Esophagus muscularis mucosa (tissue), 4 donors: ENCODE results near the gene NR2F6.

Experiments used
- CTCF ChIP-seq, 3 experiments: fragments of 200-600 bp in 2 of 3; fragments of 450-650 bp in 1 of 3; sonication (generic) in 2 of 3; IDR thresholded peaks; one replicate each; pipeline ENCODE4 v1.5.1; 2017 to 2019; ENCODE audit warnings: antibody characterized with exemption in 3 of 3, mild to moderate bottlenecking in 2 of 3, moderate library complexity in 1 of 3
- EP300 ChIP-seq: sonication (generic); formaldehyde crosslinking; IDR thresholded peaks from one replicate; pipeline ENCODE4 v1.6.1; 2017; ENCODE audit warnings: antibody characterized with exemption
- POLR2A ChIP-seq: fragments of 450-650 bp; IDR thresholded peaks from one replicate; pipeline ENCODE4 v1.6.1; 2017; ENCODE audit warnings: antibody characterized with exemption, moderate library complexity, mild to moderate bottlenecking, low read depth
- POLR2AphosphoS5 ChIP-seq, 2 donors: sonication (generic); formaldehyde crosslinking; IDR thresholded peaks; one replicate each; pipeline ENCODE4 v1.6.1; 2017; ENCODE audit warnings: antibody characterized with exemption in 2 of 2

GRCh38 chr19:17289489-17289888 lies 43.8 kb upstream of the NR2F6 start:
- no peak for TF ChIP-seq POLR2A
- no peak for TF ChIP-seq POLR2AphosphoS5 (IDR thresholded peaks at IDR 0.05)
- no peak for TF ChIP-seq CTCF (IDR thresholded peaks at IDR 0.05)
- TF ChIP-seq EP300: no peak
